Measurements from ENCODE around the gene CCDC71L.
"Not testable (repeated sequence)": the region's sequence is repeated elsewhere in the genome, so short reads cannot be mapped to it uniquely, and the experiment has no call there.

The CCDC71L gene

DNA sequence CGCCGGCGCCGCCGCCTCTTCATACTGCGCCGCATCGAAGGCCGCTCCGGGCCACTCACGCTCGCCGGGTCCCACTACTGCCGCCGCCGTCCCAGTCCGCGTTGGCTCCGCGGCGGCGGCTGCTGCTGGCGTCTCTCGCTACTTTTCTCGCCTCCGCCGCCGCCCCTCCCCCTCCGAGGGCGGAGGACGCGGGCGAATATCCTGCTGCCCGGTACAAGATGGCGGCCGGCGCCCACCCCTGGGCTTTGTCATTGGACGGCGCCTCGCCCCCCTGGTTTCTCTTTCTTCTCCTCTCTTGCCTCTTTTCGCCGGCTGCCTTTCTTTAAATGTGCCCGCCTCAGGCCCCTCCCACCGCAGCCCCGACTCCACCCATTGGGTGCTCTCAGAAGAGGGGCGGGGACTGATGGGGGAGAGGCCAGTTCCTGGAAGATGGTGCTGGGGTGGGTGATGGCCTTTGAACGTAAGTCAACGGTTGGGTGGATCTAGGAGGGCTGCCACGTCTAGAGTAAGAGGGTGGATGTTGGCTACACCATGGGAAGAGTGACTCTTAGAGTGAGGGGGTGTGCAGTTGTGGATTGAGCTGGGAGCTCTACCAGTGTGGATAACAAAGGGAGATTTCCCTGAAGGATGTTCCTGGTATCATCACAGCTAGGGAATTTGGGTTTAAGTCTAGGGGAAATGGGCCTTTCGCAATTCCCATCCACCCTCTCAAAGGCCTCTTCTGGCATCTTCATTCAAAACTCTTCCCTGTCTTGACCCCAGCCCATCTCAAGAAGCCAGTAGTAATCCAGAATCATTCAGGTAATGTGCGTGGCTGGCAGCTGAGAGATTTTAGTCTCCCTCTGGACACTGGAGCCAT, at the start of gene CCDC71L:
Gene CCDC71L (minus strand): TSS at position 297 of the 859 bp plus-strand sequence. CDS start 262 bp downstream, at position 35.
- DNase-seq = peak; percentile 53 to 86 (median 74)

DNA sequence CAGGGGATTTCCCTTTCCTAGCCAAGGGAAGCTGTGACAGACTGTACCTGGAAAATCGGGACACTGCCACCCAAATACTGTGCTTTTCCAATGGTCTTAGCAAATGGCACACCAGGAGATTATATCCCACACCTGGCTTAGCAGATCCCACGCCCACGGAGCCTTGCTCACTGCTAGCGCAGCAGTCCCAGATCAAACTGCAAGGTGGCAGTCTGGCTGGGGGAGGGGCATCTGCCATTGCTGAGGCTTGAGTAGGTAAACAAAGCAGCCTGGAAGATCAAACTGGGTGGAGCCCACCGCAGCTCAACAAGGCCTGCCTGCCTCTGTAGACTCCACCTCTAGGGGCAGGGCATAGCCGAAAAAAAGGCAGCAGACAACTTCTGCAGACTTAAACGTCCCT, 48.6 kb upstream of the CCDC71L start:
- not testable (repeated sequence) for DNase-seq

DNA sequence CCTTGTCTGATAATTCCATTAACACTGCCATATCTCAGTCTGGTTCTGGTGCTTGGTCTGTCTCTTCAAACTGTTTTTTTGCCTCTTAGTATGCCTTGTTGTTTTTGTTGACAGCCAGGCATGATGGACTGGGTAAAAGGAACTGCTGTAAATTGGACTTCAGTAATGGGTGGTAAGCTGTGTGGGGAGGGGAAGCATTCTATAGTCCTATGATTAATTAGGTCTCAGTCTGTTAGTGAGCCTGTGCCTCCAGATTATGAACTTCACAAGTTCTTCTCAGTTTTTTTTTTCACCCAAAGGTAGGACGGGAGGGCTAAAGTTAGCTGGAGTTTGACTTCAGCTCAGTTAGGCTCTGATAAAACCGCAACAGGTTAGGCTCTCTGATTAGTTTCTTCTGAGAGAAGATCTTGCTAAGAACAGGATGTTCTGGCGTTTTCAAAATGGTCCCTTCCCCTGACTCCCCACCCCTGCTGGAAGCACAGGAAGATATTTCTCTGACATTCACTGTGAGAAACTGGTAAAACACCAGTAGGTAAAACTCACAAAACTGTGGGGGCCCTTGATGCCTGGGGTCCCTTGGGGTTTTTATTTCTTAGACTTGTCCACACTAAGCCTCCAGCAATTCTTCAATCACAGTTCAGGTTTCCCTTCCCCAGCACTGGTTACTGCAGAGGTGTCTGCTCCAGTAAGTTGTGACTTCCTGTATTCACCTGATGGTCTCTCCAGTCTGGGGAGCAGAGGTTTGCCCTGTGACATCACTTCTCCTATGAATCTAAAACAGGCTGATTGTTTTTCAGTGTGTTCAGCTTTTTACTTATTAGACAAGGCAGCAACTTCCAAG, 43.3 kb upstream of the CCDC71L start:
- no peak for DNase-seq

DNA sequence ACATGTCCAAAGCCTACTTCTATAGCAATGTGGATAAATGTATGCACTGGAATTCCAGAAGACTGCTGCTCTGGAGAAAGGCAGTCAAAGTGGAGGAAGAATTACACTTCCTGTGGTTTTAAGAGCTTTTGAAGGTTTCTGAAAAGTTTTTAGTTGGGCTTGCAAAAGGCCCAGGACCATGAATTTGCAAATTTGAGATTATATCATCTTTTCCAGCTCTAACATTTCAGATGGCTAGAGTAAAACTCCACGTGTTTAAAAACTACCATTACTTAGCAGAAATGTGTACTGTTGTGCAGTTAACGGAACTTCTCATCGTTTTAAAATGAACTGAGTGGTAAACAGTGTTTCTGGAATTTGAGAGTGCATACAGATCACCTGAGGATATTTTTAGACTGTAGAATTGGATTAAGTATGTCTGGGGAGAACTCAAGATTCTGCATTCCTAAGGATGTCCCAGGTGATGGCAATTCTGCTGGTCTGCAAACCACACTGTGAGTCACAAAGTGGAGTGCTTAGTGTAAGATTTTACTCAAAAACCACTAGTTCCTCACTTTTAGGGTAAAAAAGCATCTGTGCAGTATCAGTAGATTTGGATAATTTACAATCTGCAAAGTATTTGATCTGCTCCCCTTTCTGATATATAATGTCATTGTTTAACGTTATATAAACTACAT, 32.9 kb upstream of the CCDC71L start:
- DNase-seq = no peak

DNA sequence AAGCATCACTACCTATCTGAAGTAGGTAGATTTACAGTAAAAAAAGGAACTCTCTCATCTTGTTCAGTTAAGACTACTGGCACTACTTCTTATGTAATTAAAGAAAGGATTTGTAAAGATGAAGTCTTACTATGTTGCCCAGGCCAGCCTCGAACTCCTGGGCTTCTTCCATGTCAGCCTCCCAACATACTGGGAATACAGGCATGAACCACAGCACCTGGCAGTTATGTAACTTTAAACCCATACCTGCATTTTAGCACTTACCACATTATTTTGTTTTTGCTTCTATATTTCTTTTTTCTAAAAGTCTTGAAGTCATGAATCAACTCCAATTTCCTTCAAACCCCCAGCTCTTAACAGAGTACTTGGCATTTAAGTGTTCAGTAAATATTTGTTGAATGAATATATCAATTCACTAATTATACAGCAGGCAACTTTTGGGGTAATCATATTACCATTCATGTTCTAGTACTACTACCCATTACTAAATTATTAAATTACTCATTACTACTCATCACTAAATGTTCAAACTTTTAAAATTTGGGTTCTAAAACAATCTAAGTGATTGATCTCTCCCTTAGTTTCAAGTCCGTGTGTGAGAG, 31.6 kb upstream of the CCDC71L start:
- no peak for DNase-seq

DNA sequence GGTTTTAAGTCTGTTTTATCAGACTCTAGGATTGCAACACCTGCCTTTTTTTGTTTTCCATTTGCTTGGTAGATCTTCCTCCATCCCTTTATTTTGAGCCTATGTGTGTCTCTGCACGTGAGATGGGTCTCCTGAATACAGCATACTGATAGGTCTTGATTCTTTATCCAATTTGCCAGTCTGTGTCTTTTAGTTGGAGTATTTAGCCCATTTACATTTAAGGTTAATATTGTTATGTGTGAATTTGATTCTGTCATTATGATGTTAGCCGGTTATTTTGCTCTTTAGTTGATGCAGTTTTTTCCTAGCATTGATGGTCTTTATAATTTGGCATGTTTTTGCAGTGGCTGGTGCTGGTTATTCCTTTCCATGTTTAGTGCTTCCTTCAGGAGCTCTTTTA, 27.2 kb upstream of the CCDC71L start:
- DNase-seq = not testable (repeated sequence)

DNA sequence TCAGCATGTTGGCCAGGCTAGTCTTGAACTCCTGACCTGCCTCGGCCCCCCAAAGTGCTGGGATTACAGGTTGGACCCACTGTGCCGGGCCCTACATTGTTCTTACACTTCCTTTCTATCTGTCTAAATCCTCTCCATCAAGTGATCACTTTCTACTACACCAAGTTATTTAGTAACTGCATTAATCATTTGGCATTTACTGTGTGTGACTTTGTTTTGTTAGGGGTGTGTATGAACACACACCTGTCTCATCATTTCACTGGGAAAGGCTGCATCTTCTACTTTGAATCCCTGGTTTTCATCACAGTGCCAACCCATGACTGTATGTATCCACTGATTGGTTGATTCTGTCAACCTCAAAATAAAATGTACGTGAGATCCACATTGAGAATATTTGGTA, 23.0 kb upstream of the CCDC71L start:
- DNase-seq = no peak

DNA sequence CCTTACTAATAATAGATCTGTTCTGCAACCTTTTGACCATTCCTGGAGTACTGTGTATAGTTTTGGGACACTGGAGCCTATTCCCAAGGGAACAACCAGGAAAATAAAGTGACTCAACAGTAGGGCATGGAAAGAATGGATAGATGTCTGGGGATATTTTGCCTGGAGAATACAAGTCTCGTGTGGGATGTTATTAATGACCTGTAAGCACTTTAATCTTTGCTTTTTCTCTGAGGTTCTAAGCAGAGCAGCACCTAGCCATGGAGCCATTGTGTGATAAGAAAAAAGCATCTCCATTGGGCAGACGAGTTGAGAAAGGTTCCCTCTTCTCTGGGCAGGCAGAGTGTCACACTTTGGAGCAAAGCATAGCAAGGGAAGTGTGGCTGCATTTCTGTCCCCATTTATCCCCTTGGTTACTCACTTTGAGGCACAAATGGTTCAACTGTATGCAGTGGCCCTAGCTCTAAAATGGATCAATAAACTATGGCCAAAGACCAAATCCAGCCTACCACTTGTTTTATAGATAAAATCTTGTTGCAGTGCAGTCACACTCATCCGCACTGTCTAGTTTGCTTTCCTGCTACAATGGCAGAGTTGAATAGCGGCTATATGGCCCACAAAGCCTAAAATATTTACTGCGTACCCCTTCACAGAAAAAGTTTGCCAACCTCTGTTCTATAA, 21.0 kb upstream of the CCDC71L start:
- no peak for DNase-seq

DNA sequence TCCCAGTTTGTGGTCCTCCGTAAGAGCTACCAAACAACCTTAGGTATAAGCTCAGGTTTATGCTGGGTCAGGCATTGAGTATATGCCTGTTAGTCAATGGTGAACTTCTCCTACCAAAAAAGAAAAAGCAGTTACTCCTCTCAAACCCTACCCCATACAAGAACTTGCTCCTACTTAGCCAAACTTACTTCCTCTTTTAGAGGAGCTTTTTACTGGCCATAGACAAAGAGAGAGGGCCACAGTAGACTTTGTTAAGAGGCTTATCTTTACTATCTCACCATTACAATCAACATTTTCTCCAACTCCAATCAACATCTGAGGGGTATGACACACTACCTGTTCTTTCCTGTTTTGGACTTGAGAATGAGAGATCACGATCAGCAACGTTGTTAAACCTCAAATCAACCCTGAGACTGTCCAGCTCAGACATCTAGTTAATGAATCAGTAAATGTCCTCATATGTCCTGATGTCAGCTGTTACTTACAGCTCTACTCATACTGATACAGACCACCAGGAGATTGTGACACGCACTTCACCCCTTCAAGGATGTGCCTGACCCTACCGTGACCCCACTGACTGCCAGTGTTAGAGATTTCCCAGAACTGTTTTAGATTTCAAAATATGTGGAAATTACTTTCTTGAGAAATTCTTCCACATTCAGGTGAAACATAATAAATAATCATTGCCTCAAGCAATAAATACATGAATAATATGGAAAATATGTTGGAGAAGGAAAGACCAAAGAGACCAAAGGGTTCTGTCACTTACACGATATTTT, 18.4 kb upstream of the CCDC71L start:
- DNase-seq = no peak

DNA sequence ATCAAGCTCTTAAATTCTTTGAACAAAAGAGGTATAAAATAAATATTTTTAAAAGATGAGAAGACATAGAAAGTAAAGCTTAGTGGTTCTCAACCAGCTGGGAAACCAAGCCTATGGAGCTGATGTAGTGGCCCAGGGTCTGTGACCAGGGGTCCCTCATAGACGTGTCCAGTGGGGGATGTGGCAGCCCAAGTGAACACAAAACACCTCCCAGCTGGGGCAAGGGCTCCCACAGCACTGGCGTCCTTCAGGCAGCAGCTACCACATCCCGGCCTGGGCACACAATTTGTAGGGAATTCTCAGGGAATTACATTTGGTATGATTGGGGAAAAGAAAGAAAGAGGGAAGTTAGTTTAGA, 17.8 kb upstream of the CCDC71L start:
- no peak for DNase-seq

DNA sequence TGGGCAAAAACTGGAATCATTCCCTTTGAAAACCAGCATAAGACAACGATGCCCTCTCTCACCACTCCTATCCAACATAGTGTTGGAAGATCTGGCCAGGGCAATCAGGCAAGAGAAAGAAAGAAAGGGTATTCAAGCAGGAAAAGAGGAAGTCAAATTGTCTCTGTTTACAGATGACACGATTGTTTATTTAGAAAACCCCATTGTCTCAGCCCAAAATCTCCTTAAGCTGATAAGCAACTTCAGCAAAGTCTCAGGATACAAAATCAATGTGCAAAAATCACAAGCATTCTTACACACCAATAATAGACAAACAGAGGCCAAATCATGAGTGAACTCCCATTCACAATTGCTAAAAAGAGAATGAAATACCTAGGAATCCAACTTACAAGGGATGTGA, 15.5 kb upstream of the CCDC71L start:
- DNase-seq = not testable (repeated sequence)

DNA sequence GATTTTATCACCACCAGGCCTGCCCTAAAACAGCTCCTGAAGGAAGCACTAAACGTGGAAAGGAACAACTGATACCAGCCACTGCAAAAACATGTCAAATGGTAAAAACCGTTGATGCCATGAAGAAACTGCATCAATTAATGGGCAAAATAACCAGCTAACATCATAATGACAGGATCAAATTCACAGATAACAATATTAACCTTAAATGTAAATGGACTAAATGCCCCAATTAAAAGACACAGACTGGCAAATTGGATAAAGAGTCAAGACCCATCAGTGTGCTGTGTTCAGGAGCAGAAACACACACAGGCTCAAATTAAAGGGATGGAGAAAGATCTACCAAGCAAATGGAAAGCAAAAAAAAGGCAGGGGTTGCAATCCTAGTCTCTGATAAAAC, 12.7 kb upstream of the CCDC71L start:
- not testable (repeated sequence) for DNase-seq

DNA sequence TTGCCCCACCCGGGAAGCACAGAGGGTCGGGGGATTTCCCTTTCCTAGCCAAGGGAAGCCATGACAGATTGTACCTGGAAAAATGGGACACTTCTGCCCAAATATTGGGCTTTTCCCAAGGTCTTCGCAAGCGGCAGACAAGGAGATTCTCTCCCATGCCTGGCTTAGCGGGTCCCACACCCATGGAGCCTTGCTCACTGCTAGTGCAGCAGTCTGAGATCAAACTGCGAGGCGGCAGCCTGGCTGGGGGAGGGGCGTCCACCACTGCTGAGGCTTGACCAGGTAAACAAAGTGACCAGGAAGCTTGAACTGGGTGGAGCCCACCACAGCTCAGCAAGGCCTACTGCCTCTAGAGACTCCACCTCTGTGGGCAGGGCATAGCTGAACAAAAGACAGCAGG, 11.0 kb upstream of the CCDC71L start:
- not testable (repeated sequence) for DNase-seq

DNA sequence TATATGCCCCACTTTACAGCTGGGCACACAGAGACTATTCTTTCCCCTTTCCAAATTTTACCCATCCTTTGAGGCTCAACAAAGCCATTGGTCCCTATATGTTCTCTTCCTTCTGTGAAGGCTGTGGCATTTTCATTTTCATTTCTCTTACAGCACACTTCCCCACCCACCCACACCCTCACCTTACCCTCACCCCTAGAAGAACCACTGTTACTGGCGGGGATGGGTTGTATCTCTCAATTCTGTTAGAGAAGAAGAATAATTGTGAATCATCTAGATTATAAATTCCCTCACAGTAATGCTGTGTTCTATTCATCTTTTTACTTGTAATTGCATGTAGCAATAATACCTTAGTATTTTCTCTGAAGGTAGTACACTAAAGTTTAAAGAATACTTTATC, 10.2 kb upstream of the CCDC71L start:
- DNase-seq = no peak

DNA sequence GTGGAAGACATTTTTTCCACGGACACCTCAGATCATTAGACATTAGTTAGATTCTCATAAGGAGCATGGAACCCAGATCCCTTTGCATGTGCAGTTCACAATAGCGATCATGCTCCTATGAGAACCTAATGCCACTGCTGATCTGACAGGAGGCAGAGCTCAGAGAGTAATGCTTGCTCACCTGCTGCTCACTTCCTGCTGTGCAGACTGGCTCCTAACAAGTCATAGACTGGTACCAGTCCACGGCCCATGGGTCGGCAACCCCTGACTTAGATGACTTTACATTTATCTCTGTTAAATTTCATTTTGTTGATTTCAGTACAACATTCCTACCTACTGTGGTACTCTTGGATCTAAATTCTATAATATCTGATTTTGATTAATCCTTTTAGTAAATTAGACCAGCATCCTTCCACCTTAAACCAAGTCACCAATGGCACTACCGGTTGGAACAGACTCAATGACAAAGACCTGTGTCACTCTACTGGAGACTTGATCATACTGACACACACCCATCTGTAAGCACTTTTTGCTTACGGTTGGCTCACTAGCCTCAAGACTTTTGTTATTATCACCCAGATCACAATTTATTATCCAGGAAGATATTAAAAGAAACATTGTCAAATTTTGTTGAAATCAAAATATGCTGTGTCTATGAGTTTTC, 8.0 kb upstream of the CCDC71L start:
- DNase-seq = no peak

DNA sequence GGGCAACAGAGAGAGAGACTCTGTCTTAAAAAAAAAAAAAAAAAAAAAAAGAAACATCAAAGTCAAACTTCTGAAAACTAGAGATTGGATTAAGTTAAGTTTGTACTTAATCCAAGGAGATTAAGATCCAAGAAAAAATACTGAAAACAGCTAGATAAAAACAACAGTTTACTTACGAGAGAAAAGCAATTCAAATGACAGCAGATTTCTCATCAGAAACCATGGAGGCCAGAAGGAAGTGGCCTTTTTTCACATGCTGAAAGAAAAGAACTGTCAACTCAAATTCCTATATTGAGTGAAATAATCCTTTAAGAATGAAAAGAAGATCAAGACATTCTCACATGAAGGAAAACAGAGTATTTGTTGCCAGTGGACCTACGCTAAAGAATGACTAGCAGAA, 5.4 kb upstream of the CCDC71L start:
- no peak for DNase-seq

DNA sequence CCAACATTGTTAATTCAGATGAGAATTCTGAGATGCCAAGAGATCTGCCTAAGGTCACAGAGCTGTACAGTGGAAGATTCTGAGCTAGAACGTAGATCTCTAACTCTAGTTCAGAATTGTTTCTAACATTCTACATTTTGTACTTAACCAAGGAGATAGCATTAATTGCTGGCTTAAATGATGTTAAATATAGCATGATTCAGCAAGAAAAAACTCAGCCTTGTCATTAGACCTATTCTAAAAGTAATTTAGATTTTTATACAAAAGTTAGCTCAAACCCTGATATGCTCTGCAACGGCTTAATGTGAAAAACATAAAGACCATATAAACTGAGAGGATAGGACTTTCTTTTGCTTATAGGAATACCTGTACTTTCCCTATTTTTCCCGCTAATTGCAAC, 3.4 kb upstream of the CCDC71L start:
- no peak for DNase-seq

DNA sequence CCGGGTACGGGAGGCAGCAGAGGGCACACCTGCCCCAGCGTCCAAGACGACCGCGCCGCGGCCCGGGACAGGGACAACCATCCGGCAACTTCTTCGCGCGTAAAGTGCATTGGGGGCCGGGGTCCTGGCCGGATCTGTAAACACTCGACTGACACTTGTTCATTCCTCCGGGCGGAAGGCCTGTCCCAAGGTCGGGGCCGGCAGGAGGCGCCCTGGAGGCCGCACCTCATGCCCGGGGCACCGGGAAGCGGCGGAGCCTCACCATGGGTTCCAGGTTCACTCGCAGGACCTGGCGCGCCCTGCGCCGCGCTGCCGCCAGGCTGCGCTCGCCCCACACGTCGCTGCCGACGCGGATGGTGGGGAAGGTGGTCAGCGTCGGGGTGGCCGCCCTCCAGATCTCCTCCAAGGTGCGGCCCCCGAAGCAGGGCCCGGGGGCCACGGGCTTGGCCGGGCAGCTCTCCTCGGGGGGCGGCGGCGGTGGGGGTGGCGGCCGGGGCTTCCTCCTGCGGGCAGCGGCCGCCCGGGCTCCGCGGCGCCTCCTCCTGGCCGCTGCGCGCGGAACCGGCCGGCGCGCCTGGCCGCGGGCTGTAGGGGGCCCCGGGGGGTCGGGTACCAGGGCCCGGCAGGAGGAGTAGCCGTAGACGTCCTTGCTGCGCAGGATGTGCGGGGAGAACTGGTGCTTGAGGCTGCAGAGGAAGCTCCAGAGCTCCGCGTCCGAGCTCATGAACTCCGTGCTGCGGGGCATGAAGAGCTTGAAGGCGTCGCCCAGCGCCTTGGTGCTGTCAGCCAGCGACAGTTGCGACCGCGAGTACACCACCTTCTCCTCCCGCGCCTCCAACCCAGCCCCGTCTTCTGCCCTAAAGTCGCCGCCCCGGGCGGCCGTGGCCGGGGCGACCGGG, 746 bp downstream of the CCDC71L start:
- peak; percentile 55 to 71 (median 64) for DNase-seq

DNA sequence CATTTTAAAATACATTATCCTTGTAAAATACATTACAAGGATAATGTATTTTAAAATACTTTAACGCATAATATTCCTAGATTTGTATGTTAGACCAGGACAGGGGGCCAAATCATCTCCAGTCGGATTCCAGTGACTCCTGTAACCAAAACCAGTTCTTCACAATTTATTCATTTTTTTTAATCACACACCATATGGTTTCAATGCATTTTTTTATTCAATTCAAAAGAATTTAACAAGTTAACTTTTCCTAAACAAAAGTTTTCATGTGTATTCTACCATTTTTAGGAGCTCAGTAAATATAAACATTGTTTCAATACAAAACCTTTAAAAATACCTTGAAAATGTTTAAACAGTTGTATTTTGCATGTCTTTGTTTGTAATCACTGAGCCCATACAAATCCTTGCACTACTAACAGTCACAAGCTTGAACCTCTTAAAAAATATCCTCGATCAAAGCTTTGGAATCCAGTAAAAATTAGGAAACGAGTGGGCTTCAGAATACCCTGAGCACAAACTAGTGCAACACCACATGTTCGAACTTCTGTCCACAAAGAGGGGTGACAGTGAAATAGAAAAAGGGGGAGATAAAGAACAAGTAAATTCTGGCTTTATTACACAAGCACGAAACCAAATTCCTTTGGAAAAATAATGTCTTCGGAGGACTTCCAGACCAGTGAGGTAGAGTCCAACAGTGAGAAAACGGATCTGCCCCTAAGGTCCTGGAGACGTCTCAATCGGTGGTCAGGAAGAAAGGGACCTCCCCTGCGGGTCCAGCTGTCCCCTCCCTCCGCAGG, 1.6 kb downstream of the CCDC71L start:
- DNase-seq = no peak

Data from activated naive CD4-positive, alpha-beta T cell (primary cell).